Liver (tissue), 9 donors: ENCODE results near the gene INPP5E. TPM values are rescaled to one million over a fixed set of nuclear protein-coding genes. Genes with fewer than 3 reads are reported as not detected.

Experiments used
- DNase-seq: peaks from one replicate; pipeline ENCODE4 v3.0.0-alpha.2; 2017; ENCODE audit warnings: low spot score
- H3K27ac ChIP-seq, 2 donors: one replicate each; pipeline ENCODE4 v1.7.0; 2013; ENCODE audit warnings: inconsistent platforms in 2 of 2, low read length in 2 of 2, control low read depth in 1 of 2, low read depth in 1 of 2, mild to moderate bottlenecking in 1 of 2
- H3K27me3 ChIP-seq, 4 donors: one replicate each; pipeline versions ENCODE4 v1.6.1 to v1.7.0; 2013; ENCODE audit warnings: low read length in 3 of 4, inconsistent platforms in 1 of 4, mild to moderate bottlenecking in 1 of 4, moderate library complexity in 1 of 4; ENCODE audit not compliant: control insufficient read depth in 4 of 4, insufficient read depth in 4 of 4
- H3K36me3 ChIP-seq, 4 donors: one replicate each; pipeline versions ENCODE4 v1.6.1 to v1.7.0; 2013; ENCODE audit warnings: low read length in 3 of 4, mild to moderate bottlenecking in 3 of 4, low read depth in 1 of 4, moderate library complexity in 1 of 4; ENCODE audit not compliant: control insufficient read depth in 4 of 4, insufficient read depth in 3 of 4
- H3K4me1 ChIP-seq, 4 donors: one replicate each; pipeline versions ENCODE4 v1.6.1 to v1.7.0; 2013; ENCODE audit warnings: low read length in 3 of 4, mild to moderate bottlenecking in 3 of 4, moderate library complexity in 1 of 4; ENCODE audit not compliant: control insufficient read depth in 4 of 4, insufficient read depth in 4 of 4
- H3K4me3 ChIP-seq, 3 donors: one replicate each; pipeline versions ENCODE4 v1.6.1 to v1.7.0; 2013; ENCODE audit warnings: low read length in 3 of 3, control low read depth in 1 of 3, low read depth in 1 of 3, mild to moderate bottlenecking in 1 of 3
- H3K9ac ChIP-seq, 2 donors: one replicate each; pipeline ENCODE4 v1.7.0; 2013; ENCODE audit warnings: low read length in 2 of 2, mild to moderate bottlenecking in 2 of 2, moderate library complexity in 2 of 2, control low read depth in 1 of 2, low read depth in 1 of 2
- H3K9me3 ChIP-seq, 4 donors: one replicate each; pipeline versions ENCODE4 v1.6.1 to v1.7.0; 2013; ENCODE audit warnings: low read length in 3 of 4; ENCODE audit not compliant: control insufficient read depth in 4 of 4
- ATF3 ChIP-seq: IDR thresholded peaks from 2 replicates; pipeline ENCODE4 v1.6.1; 2016; ENCODE audit warnings: antibody characterized with exemption
- CTCF ChIP-seq: fragments of 150-350 bp; IDR thresholded peaks from 2 replicates; pipeline ENCODE4 v1.5.1; 2017; ENCODE audit warnings: improper control_type of control experiment, low read depth, low read length; ENCODE audit not compliant: missing input control
- EGR1 ChIP-seq, 2 donors: IDR thresholded peaks; 2 replicates each; pipeline ENCODE4 v1.6.1; 2016 to 2018; ENCODE audit warnings: antibody characterized with exemption in 2 of 2, low read depth in 2 of 2
- FOXA1 ChIP-seq: IDR thresholded peaks from 2 replicates; pipeline ENCODE4 v1.6.1; 2016; ENCODE audit warnings: antibody characterized with exemption
- FOXA2 ChIP-seq: IDR thresholded peaks from 2 replicates; pipeline ENCODE4 v1.6.1; 2016; ENCODE audit warnings: antibody characterized with exemption
- GABPA ChIP-seq, 2 donors: IDR thresholded peaks in 1 of 2; conservative IDR thresholded peaks in 1 of 2; 2 replicates each; pipeline ENCODE4 v1.6.1; 2016; ENCODE audit warnings: antibody characterized with exemption in 2 of 2, mild to moderate bottlenecking in 1 of 2, moderate library complexity in 1 of 2
- HNF4A ChIP-seq, 2 donors: conservative IDR thresholded peaks; 2 replicates each; pipeline ENCODE4 v1.6.1; 2016; ENCODE audit warnings: antibody characterized with exemption in 2 of 2, mild to moderate bottlenecking in 2 of 2
- HNF4G ChIP-seq: IDR thresholded peaks from 2 replicates; pipeline ENCODE4 v1.6.1; 2016; ENCODE audit warnings: antibody characterized with exemption
- JUND ChIP-seq, 2 donors: IDR thresholded peaks; 2 replicates each; pipeline ENCODE4 v1.6.1; 2016; ENCODE audit warnings: antibody characterized with exemption in 2 of 2
- NR2F2 ChIP-seq: IDR thresholded peaks from 2 replicates; pipeline ENCODE4 v1.6.1; 2016; ENCODE audit warnings: antibody characterized with exemption
- RAD21 ChIP-seq, 2 donors: IDR thresholded peaks; 2 replicates each; pipeline ENCODE4 v1.6.1; 2016; ENCODE audit warnings: antibody characterized with exemption in 2 of 2, mild to moderate bottlenecking in 2 of 2
- RXRA ChIP-seq, 2 donors: IDR thresholded peaks; 2 replicates each; pipeline ENCODE4 v1.6.1; 2017 to 2018; ENCODE audit warnings: antibody characterized with exemption in 2 of 2, mild to moderate bottlenecking in 1 of 2
- SP1 ChIP-seq: IDR thresholded peaks from 2 replicates; pipeline ENCODE4 v1.6.1; 2018; ENCODE audit warnings: antibody characterized with exemption, mild to moderate bottlenecking
- TAF1 ChIP-seq: conservative IDR thresholded peaks from 2 replicates; pipeline ENCODE4 v1.6.1; 2016; ENCODE audit warnings: antibody characterized with exemption, mild to moderate bottlenecking
- YY1 ChIP-seq: IDR thresholded peaks from 2 replicates; pipeline ENCODE4 v1.6.1; 2016; ENCODE audit warnings: antibody characterized with exemption, mild to moderate bottlenecking
- ZBTB33 ChIP-seq: IDR thresholded peaks from 2 replicates; pipeline ENCODE4 v1.6.1; 2016; ENCODE audit warnings: antibody characterized with exemption
- WGBS: extraction: QIAGEN DNeasy Blood & Tissue Kit; methylation state at CpG from one replicate; pipeline ENCODE4 v1.1.7; 2013; 5-methylcytosine and 5-hydroxymethylcytosine counted together
- polyA plus RNA-seq, 2 donors: library from polyadenylated mRNA; stranded (reverse) in 1 of 2; unstranded in 1 of 2; fragments of 200-250 nt in 1 of 2; fragments of >200 nt in 1 of 2; fragmentation: Nextera tagmentation in 1 of 2; extraction: Ambion mirVana in 1 of 2; gene quantifications; one replicate each; pipeline versions ENCODE4 v1.2.1 to v1.2.3, GENCODE V29; 2013 to 2015
- total RNA-seq, 2 donors: library from RNA; depleted of rRNA; stranded (reverse); fragments of >200 nt; gene quantifications; one replicate each; pipeline ENCODE4 v1.2.3, GENCODE V29; 2014
- TF ChIP-seq, protein P1 (sequence below): IDR thresholded peaks from 2 replicates; pipeline ENCODE4 v1.6.1; 2016; ENCODE audit warnings: antibody characterized with exemption
- TF ChIP-seq, protein P2 (sequence below): IDR thresholded peaks from 2 replicates; pipeline ENCODE4 v1.6.1; 2016; ENCODE audit warnings: antibody characterized with exemption, mild to moderate bottlenecking
- donor health status: healthy.
- donor health status: healthy.
- donor health status: healthy.
- donor health status: healthy.
- donor health status: healthy.

Gene INPP5E
- total and polyA plus RNA-seq, 4 donors = 1.0 to 3.3 (median 2.9) TPM

DNA sequence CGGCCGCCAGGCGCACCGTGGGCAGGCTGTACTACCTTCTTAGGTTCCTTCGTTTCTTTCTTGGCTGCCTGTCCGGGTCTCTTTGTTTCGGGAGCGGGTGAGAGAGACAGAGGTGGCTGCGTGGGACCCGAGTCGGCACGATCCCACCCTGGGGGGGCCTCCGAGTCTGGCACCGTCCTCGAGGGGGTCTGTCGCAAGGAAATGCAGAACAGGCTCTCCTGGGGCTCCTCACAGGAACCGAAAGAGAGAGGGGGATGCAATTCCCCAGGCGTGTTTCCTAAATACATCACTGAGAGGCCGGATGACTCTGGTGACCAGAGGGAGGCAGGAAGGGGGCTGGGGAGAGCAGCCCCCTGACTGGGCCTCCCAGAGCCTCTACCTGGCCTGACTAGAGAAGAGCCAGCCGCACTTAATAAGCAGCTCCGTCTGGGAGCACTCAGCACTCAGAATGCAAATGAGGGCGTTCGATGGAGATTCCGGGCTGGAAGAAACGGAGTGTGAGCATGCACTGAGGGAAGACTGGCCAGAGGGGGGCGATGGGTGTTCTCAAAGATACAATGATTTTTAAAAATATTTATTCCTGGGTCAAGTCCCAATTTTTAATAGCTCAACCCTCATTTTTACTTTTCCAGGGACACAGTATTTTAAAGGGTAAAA, 11.7 kb upstream of the INPP5E start:
- WGBS = 93% methylated on average over 26 of the region's 26 CpGs
- Histone ChIP-seq H3K9me3 (no peaks in the 10 kb centered on the region), H3K36me3 (peaks cover 29 to 86% (median 81%) of the 10 kb centered on the region in 4 donors), H3K27me3 (no peaks in the 10 kb centered on the region), H3K27ac (no peak overlapping the region), H3K4me3 (no peak overlapping the region), H3K9ac (no peak overlapping the region), H3K4me1 (no peaks in the 10 kb centered on the region)
- no peak for DNase-seq
- TF ChIP-seq RXRA (IDR thresholded peaks at IDR 0.05) (no peak), EGR1 (IDR thresholded peaks at IDR 0.05; ENCODE audit: low read depth in 2 of 2) (no peak), HNF4A (conservative IDR thresholded peaks at IDR 0.05) (no peak), RAD21 (IDR thresholded peaks at IDR 0.05) (no peak), NR2F2 (no peak), CTCF (no peak), GABPA (IDR thresholded peaks at IDR 0.05 in 1 of 2, conservative IDR thresholded peaks at IDR 0.05 in 1 of 2) (no peak), ATF3 (no peak), FOXA1 (no peak), SP1 (no peak), ZBTB33 (no peak), YY1 (no peak), TAF1 (no peak), FOXA2 (no peak), JUND (IDR thresholded peaks at IDR 0.05) (no peak), HNF4G (no peak)
- TF ChIP-seq, protein P1, sequence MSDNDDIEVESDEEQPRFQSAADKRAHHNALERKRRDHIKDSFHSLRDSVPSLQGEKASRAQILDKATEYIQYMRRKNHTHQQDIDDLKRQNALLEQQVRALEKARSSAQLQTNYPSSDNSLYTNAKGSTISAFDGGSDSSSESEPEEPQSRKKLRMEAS = no peak
- TF ChIP-seq, protein P2, sequence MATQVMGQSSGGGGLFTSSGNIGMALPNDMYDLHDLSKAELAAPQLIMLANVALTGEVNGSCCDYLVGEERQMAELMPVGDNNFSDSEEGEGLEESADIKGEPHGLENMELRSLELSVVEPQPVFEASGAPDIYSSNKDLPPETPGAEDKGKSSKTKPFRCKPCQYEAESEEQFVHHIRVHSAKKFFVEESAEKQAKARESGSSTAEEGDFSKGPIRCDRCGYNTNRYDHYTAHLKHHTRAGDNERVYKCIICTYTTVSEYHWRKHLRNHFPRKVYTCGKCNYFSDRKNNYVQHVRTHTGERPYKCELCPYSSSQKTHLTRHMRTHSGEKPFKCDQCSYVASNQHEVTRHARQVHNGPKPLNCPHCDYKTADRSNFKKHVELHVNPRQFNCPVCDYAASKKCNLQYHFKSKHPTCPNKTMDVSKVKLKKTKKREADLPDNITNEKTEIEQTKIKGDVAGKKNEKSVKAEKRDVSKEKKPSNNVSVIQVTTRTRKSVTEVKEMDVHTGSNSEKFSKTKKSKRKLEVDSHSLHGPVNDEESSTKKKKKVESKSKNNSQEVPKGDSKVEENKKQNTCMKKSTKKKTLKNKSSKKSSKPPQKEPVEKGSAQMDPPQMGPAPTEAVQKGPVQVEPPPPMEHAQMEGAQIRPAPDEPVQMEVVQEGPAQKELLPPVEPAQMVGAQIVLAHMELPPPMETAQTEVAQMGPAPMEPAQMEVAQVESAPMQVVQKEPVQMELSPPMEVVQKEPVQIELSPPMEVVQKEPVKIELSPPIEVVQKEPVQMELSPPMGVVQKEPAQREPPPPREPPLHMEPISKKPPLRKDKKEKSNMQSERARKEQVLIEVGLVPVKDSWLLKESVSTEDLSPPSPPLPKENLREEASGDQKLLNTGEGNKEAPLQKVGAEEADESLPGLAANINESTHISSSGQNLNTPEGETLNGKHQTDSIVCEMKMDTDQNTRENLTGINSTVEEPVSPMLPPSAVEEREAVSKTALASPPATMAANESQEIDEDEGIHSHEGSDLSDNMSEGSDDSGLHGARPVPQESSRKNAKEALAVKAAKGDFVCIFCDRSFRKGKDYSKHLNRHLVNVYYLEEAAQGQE = no peak
